Upper lobe of right lung (tissue), 1 donor: Measurements from ENCODE around the gene ZNF479. TPM values are rescaled to one million over a fixed set of nuclear protein-coding genes. Genes with fewer than 3 reads are reported as not detected.
"Not testable (repeated sequence)": the region's sequence is repeated elsewhere in the genome, so short reads cannot be mapped to it uniquely, and the experiment has no call there.

Source experiments
- ATAC-seq: fragments of 200-7000 bp; cut with Tn5 transposase; one replicate; pipeline ENCODE4 v1.9.1; 2020; ENCODE audit warnings: mild to moderate bottlenecking, moderate library complexity
- DNase-seq: peaks from one replicate; pipeline ENCODE4 v3.0.0-alpha.2; 2020
- H3K27ac ChIP-seq: fragments of 200-600 bp; one replicate; pipeline ENCODE4 v1.8.0; 2022
- H3K27me3 ChIP-seq: fragments of 200-600 bp; one replicate; pipeline ENCODE4 v1.8.0; 2022; ENCODE audit warnings: mild to moderate bottlenecking
- H3K36me3 ChIP-seq: fragments of 200-600 bp; one replicate; pipeline ENCODE4 v1.8.0; 2022
- H3K4me1 ChIP-seq: fragments of 200-600 bp; one replicate; pipeline ENCODE4 v1.8.0; 2022
- H3K4me3 ChIP-seq: fragments of 200-600 bp; one replicate; pipeline ENCODE4 v1.8.0; 2022; ENCODE audit warnings: mild to moderate bottlenecking
- H3K9me3 ChIP-seq: fragments of 200-600 bp; one replicate; pipeline ENCODE4 v1.8.0; 2022
- CTCF ChIP-seq: fragments of 200-600 bp; IDR thresholded peaks from one replicate; pipeline ENCODE4 v1.8.0; 2022; ENCODE audit warnings: antibody characterized with exemption
- intact Hi-C: fragments of 100-400 bp; cut with DNase I; formaldehyde crosslinking; loops from one replicate; pipeline ENCODE4 v1.11.0; 2022
- long read RNA-seq: library from polyadenylated mRNA; unstranded; transcript quantifications from one replicate; pipeline ENCODE4 v2.0.0, GENCODE V29; 2021
- total RNA-seq: library from RNA; stranded (reverse); fragmentation: NEBNext Ultra II Directional; extraction: Animal tissue kit (Norgen Biotek cat#: 25700); gene quantifications from one replicate; pipeline ENCODE4 v1.2.1, GENCODE V29; 2021
- donor health status: DM: no; HTN: yes; CAD: no; lungs with severe emphysema.

The ZNF479 gene
- total RNA-seq, result not detected
- long read RNA-seq, result 0 reads

DNA sequence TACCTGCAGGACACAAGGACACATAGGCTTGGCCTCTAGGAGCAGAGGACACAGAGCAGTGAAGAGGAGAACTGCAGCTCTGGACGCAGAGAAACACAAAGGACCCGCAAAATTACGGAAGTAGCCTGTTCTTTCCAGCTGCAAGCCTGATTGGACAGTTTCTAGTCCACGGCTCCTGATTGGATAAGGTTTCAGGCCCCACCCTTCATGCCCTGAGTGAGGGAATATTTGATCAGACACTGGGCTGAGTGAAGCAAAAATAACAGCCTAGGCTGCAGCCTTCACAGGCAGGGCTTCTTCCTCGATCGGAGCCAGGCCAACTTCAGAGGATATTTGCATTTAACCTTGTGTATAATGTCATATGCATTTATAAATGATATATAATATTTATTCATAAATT lies at the start of gene ZNF479:
Gene ZNF479 (minus strand): TSS at position 101 of the 400 bp plus-strand sequence. CDS start 112 bp downstream, outside the sequence.
- H3K9me3 ChIP-seq, intact Hi-C loops: not testable (repeated sequence)

DNA sequence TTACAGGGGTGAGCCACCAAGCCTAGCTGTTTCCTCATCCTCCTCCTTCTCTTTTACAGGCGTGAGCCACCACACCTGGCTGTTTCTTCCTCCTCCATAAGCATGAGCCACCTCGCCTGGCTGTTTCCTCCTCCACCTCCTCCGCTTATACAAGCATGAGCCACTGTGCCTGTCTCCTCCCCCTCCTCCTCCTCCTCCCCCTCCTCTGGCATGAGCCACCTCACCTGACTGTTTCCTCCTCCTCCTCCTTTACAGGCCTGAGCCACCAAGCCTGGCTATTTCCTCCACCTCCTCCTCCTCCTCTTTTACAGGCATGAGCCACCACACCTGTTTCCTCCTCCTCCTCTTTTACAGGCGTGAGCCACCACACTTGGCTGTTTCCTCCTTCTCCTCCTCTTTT lies 49.8 kb upstream of the ZNF479 start:
- no peaks in the 10 kb centered on the region for H3K4me1 ChIP-seq
- ATAC-seq, result no peak
- H3K27ac ChIP-seq, result no peak overlapping the region
- H3K4me3 ChIP-seq, result no peak overlapping the region
- H3K27me3 ChIP-seq, result no peaks in the 10 kb centered on the region
- peaks cover 7% of the 10 kb centered on the region for H3K9me3 ChIP-seq
- DNase-seq, result no peak
- intact Hi-C loops, result no loop called here
- no peaks in the 10 kb centered on the region for H3K36me3 ChIP-seq
- TF ChIP-seq CTCF, result no peak

More for the DNA sequence above, at the start of gene ZNF479:
- not testable (repeated sequence) for H3K4me3 ChIP-seq, H3K27me3 ChIP-seq, H3K36me3 ChIP-seq, DNase-seq, ATAC-seq, H3K4me1 ChIP-seq, H3K27ac ChIP-seq

- Histone ChIP-seq H3K9me3 (peaks cover 7% of the 10 kb centered on the region), H3K27me3 (no peaks in the 10 kb centered on the region), H3K27ac (no peak overlapping the region), H3K4me1 (no peaks in the 10 kb centered on the region), H3K36me3 (no peaks in the 10 kb centered on the region), H3K4me3 (no peak overlapping the region)
- ATAC-seq (no peak), DNase-seq (peak; percentile 15)
- no peak for TF ChIP-seq CTCF
- intact Hi-C loops, result no loop called here
These were observed 49.0 kb upstream of the ZNF479 start for GRCh38 chr7:57181281-57181680.

- H3K9me3 ChIP-seq, result peaks cover 7% of the 10 kb centered on the region
- intact Hi-C loops, result no loop called here
- DNase-seq, result peak; percentile 62
- no peak for TF ChIP-seq CTCF
- no peaks in the 10 kb centered on the region for H3K36me3 ChIP-seq
- ATAC-seq, result no peak
- H3K27me3 ChIP-seq, result no peaks in the 10 kb centered on the region
- H3K27ac ChIP-seq, result no peak overlapping the region
- H3K4me3 ChIP-seq, result no peak overlapping the region
- H3K4me1 ChIP-seq, result no peaks in the 10 kb centered on the region
These were observed 47.7 kb upstream of the ZNF479 start for GRCh38 chr7:57179776-57180415.

DNA sequence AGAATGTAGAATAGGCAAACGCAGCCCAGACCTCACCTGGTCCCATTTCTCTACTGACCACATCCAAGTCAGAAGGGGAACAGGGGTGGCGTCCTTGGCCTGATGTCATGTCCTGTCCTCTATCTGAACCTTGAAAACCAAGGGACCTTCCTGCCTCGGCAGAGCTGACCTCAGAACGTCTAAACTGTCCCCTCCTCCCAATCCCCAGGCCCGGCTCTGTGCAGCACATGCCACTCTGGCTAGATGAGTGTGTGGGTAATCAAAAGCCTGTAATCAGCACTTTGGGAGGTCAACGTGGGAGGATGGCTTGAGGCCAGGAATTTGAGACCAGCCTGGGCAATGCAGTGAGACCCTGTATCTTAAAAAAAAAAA lies 46.5 kb upstream of the ZNF479 start:
- intact Hi-C loops, result no loop called here
- Histone ChIP-seq H3K9me3 (peaks cover 7% of the 10 kb centered on the region), H3K4me1 (no peaks in the 10 kb centered on the region), H3K4me3 (no peak overlapping the region), H3K27ac (no peak overlapping the region), H3K36me3 (no peaks in the 10 kb centered on the region), H3K27me3 (no peaks in the 10 kb centered on the region)
- DNase-seq (peak; percentile 8), ATAC-seq (no peak)
- no peak for TF ChIP-seq CTCF

- Histone ChIP-seq H3K36me3 (no peaks in the 10 kb centered on the region), H3K4me1 (no peaks in the 10 kb centered on the region), H3K27ac (no peak overlapping the region), H3K27me3 (no peaks in the 10 kb centered on the region), H3K9me3 (peaks cover 7% of the 10 kb centered on the region), H3K4me3 (no peak overlapping the region)
- no peak for TF ChIP-seq CTCF
- peak; percentile 6 for ATAC-seq
- intact Hi-C loops, result no loop called here
- DNase-seq, result peak; percentile 38
These were observed 45.9 kb upstream of the ZNF479 start for GRCh38 chr7:57177856-57178767.
